Adrenal gland (tissue), 12 donors: ENCODE results near the gene PPM1D. TPM values are rescaled to one million over a fixed set of nuclear protein-coding genes. Genes with fewer than 3 reads are reported as not detected.
A peak's percentile ranks its signal among the peaks of the same experiment; 100 is the strongest.

Source experiments
- DNase-seq, 7 donors: peaks; one replicate each; pipeline ENCODE4 v3.0.0-alpha.2; 2019 to 2020
- H3K27ac ChIP-seq, 5 donors: fragments of 200-600 bp; sonication (generic) in 4 of 5; 1 replicate in 3 of 5; 2 replicates in 2 of 5; pipeline versions ENCODE4 v1.5.1 to v1.8.0; 2016 to 2020; ENCODE audit warnings: mild to moderate bottlenecking in 1 of 5
- H3K27me3 ChIP-seq: fragments of 200-600 bp; 2 replicates; pipeline ENCODE4 v1.8.0; 2021
- H3K36me3 ChIP-seq, 2 donors: fragments of 200-600 bp; replicated peaks in 1 of 2; 1 replicate in 1 of 2; 2 replicates in 1 of 2; pipeline versions ENCODE4 v1.5.1 to v1.8.0; 2018 to 2022
- H3K4me1 ChIP-seq, 2 donors: fragments of 200-600 bp; replicated peaks in 1 of 2; 1 replicate in 1 of 2; 2 replicates in 1 of 2; pipeline versions ENCODE4 v1.5.1 to v1.8.0; 2018 to 2021
- H3K4me3 ChIP-seq, 4 donors: fragments of 200-600 bp; sonication (generic) in 3 of 4; one replicate each; pipeline ENCODE4 v1.5.1; 2016 to 2018
- H3K9me3 ChIP-seq, 3 donors: fragments of 200-600 bp; sonication (generic) in 1 of 3; replicated peaks in 1 of 3; 1 replicate in 2 of 3; 2 replicates in 1 of 3; pipeline versions ENCODE4 v1.5.1 to v1.8.0; 2016 to 2021
- CTCF ChIP-seq, 6 experiments: fragments of 450-650 bp in 4 of 6; fragments of 200-600 bp in 2 of 6; sonication (generic) in 1 of 6; IDR thresholded peaks; 1 replicate in 5 of 6; 2 replicates in 1 of 6; pipeline versions ENCODE4 v1.5.1 to v1.8.0; 2016 to 2021; ENCODE audit warnings: antibody characterized with exemption in 6 of 6, mild to moderate bottlenecking in 2 of 6, moderate library complexity in 1 of 6
- POLR2A ChIP-seq, 2 donors: fragments of 450-650 bp; IDR thresholded peaks; one replicate each; pipeline ENCODE4 v1.6.1; 2017; ENCODE audit warnings: antibody characterized with exemption in 2 of 2, mild to moderate bottlenecking in 2 of 2, moderate library complexity in 1 of 2
- WGBS, 4 donors: extraction: QIAGEN DNeasy Blood & Tissue Kit in 2 of 4; methylation state at CpG; one replicate each; pipeline versions ENCODE4 v1.1.5 to v1.1.7; 2013 to 2017; 5-methylcytosine and 5-hydroxymethylcytosine counted together
- intact Hi-C, 2 donors: fragments of 100-400 bp; cut with DNase I; formaldehyde crosslinking; loops; one replicate each; pipeline versions ENCODE4 v1.14.1 to v1.15.0; 2022 to 2023
- polyA plus RNA-seq, 3 donors: library from polyadenylated mRNA; stranded (reverse); fragments of 200-250 nt in 2 of 3; fragments of 350-450 nt in 1 of 3; fragmentation: Illumina TruSeq in 1 of 3; extraction: RNeasy Lipid Tissue Mini Kit (QIAGEN cat#74804) in 1 of 3; gene quantifications; one replicate each; pipeline ENCODE4 v1.2.3, GENCODE V29; 2013 to 2014
- total RNA-seq, 9 donors: library from RNA; depleted of rRNA in 4 of 9; stranded (reverse); fragments of >200 nt in 4 of 9; fragments of 120-200 nt in 1 of 9; fragmentation: NEBNext Ultra II Directional in 1 of 9; extraction: Animal tissue kit (Norgen Biotek cat#: 25700) in 1 of 9; gene quantifications; one replicate each; pipeline versions ENCODE4 v1.1.0 to v1.2.4, GENCODE V29; 2013 to 2023
- donor health status: healthy with polysubstance abuse.
- donor health status: Bipolar disorder and iron deficiency.
- donor health status: DM: yes; HTN: yes; CAD: no.
- donor health status: DM: no; HTN: no; CAD: no.
- donor health status: DM: no; HTN: no; CAD: no.
- donor health status: DM: yes; HTN: yes; CAD: no.

Gene PPM1D
- total and polyA plus RNA-seq, 12 donors, result 3.4 to 16.3 (median 8.8) TPM

DNA sequence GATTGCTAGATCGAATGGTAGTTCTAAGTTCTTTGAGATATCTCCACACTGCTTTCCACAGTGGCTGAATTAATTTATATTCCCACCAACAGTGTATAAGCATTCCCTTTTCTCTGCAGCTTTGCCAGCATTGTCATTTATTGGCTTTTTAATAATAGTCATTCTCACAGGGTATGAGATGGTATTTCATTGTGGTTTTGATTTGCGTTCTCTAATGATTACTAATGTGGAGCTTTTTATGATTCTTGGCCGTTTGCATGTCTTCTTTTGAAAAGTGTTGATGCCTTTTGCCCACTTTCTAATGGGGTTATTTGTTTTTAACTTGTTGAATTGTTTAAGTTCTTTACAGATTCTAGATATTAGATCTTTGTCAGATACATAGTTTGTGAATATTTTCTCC is 41.1 kb downstream of the PPM1D start:
- intact Hi-C loops, result no loop called here
- Histone ChIP-seq H3K9me3 (no peaks in the 10 kb centered on the region), H3K4me3 (no peak overlapping the region), H3K36me3 (peaks cover 0 to 9% of the 10 kb centered on the region in 2 donors), H3K4me1 (peaks cover 0 to 10% of the 10 kb centered on the region in 2 donors), H3K27me3 (no peaks in the 10 kb centered on the region), H3K27ac (no peak overlapping the region)
- no peak for DNase-seq
- TF ChIP-seq CTCF (IDR thresholded peaks at IDR 0.05) (no peak), POLR2A (IDR thresholded peaks at IDR 0.05) (no peak)
- WGBS, 4 donors, result 88 to 95% (median 90%) methylated on average over 3 of the region's 3 CpGs

DNA sequence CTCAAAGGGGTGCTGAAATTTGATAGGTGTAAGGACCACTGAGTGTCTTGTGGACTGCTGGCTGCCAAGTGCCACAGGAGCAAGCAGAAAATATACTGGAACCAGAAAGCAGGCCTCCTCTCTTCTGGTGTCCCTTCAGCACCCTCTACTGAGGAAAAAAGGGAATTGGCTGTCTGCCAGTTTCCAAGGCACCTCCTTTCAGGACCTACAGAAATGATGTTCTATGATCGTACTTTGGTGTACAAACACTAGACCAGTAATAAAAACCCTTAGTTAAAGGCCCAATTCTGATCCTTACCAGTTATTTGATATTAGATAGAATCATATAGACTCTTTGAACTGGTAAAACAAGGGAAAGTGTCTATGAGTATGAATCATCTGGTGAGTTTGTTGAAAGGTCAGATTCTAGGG is 41.8 kb downstream of the PPM1D start:
- peaks cover 0 to 10% of the 10 kb centered on the region in 2 donors for H3K4me1 ChIP-seq
- H3K36me3 ChIP-seq, result peaks cover 0 to 5% of the 10 kb centered on the region in 2 donors
- no peak overlapping the region for H3K4me3 ChIP-seq
- no peak overlapping the region for H3K27ac ChIP-seq
- DNase-seq, result peak; percentile 70 to 86 (median 78)
- H3K27me3 ChIP-seq, result no peaks in the 10 kb centered on the region
- WGBS, 4 donors, result 6 to 24% (median 17%) methylated on average over 1 of the region's 1 CpG
- TF ChIP-seq CTCF (IDR thresholded peaks at IDR 0.05) (peak in 5 of 6 experiments; percentile 26 to 57 (median 49)), POLR2A (IDR thresholded peaks at IDR 0.05) (no peak)
- intact Hi-C loops, result no loop called here
- H3K9me3 ChIP-seq, result no peaks in the 10 kb centered on the region

DNA sequence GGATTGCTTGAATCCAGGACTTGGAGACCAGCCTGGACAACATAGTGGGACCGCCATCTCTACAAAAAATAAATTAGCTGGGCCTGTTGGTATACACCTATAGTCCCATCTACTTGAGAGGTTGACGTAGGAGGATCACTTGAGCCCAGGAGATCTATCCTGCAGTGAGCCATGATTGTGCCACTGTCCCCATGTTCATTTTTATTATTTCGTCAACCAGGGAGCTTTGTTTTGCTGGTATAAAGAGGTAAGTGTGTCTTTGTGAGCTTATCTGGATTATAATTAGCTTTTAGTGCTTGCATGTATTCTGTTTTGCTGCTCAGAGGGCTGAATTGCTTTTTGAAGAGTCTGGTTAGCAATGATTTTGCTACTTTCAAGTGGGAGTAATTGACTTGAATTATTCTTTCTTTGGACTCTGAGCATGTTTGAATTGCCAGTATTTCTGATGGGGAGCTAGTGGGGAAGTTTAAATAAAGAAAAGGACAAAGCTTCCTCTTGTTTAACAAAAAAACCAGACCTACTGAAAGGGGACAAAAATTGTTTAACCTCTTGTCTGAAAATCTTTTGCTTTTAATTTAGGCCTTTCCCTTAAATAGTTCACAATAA is 46.0 kb downstream of the PPM1D start:
- TF ChIP-seq CTCF (IDR thresholded peaks at IDR 0.05) (no peak), POLR2A (IDR thresholded peaks at IDR 0.05) (no peak)
- intact Hi-C loops, result no loop called here
- Histone ChIP-seq H3K36me3 (peaks cover 0 to 21% of the 10 kb centered on the region in 2 donors), H3K9me3 (no peaks in the 10 kb centered on the region), H3K27ac (peak overlapping the region in 1 of 5 donors; percentile 10), H3K4me3 (no peak overlapping the region), H3K27me3 (no peaks in the 10 kb centered on the region), H3K4me1 (peaks cover 0 to 10% of the 10 kb centered on the region in 2 donors)
- DNase-seq, result no peak
- WGBS, 4 donors, result 89 to 92% (median 91%) methylated on average over 3 of the region's 3 CpGs

DNA sequence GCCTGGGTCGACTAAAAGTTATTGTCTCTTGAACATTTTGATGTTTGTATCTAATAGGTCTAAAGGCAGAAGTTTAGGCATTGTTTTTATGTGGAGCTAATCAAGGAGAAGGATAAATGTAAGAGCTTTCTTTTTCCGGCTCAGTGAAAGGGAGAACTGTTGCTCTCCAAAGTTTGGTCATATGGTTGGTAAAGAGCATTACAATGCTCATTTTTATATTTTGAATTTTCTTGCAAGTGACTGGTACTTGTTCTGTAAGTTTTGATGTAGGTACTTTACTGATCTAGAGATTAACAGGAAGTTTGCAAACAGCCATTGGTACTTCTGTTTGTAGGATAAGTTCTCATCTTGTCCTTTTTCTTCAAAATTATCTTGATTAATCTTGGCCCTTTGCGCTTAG is 46.7 kb downstream of the PPM1D start:
- 79 to 89% (median 87%) methylated on average over 3 of the region's 3 CpGs for WGBS, 4 donors
- DNase-seq, result no peak
- TF ChIP-seq CTCF (IDR thresholded peaks at IDR 0.05) (no peak), POLR2A (IDR thresholded peaks at IDR 0.05) (no peak)

More for the DNA sequence above, 46.7 kb downstream of the PPM1D start:
- intact Hi-C loops, result no loop called here
- H3K4me1 ChIP-seq, result peaks cover 0 to 6% of the 10 kb centered on the region in 2 donors
- no peaks in the 10 kb centered on the region for H3K9me3 ChIP-seq
- H3K36me3 ChIP-seq, result peaks cover 0 to 21% of the 10 kb centered on the region in 2 donors
- H3K27me3 ChIP-seq, result no peaks in the 10 kb centered on the region
- H3K27ac ChIP-seq, result no peak overlapping the region
- no peak overlapping the region for H3K4me3 ChIP-seq
